Tibial nerve (tissue), 4 donors: ENCODE results near the gene ZDHHC24. TPM values are rescaled to one million over a fixed set of nuclear protein-coding genes. Genes with fewer than 3 reads are reported as not detected.

Source experiments
- DNase-seq, 2 donors: peaks; one replicate each; pipeline ENCODE4 v3.0.0-alpha.2; 2019; ENCODE audit warnings: low spot score in 2 of 2
- H3K27ac ChIP-seq, 4 donors: fragments of 200-600 bp; sonication (generic) in 3 of 4; one replicate each; pipeline ENCODE4 v1.5.1; 2017 to 2019; ENCODE audit warnings: mild to moderate bottlenecking in 1 of 4
- H3K27me3 ChIP-seq, 2 donors: fragments of 200-600 bp; sonication (generic) in 1 of 2; one replicate each; pipeline versions ENCODE4 v1.5.1 to v1.6.0; 2017 to 2019
- H3K36me3 ChIP-seq, 3 donors: fragments of 200-600 bp; sonication (generic); one replicate each; pipeline ENCODE4 v1.5.1; 2018 to 2019
- H3K4me1 ChIP-seq, 4 donors: fragments of 200-600 bp; sonication (generic) in 3 of 4; one replicate each; pipeline ENCODE4 v1.5.1; 2017 to 2019
- H3K4me3 ChIP-seq, 4 donors: fragments of 200-600 bp; sonication (generic) in 3 of 4; one replicate each; pipeline ENCODE4 v1.5.1; 2017 to 2019; ENCODE audit warnings: mild to moderate bottlenecking in 1 of 4, moderate library complexity in 1 of 4
- H3K9me3 ChIP-seq, 4 donors: fragments of 200-600 bp; sonication (generic) in 3 of 4; one replicate each; pipeline ENCODE4 v1.5.1; 2017 to 2019
- CTCF ChIP-seq, 5 experiments: fragments of 200-600 bp in 3 of 5; fragments of 450-650 bp in 2 of 5; sonication (generic) in 3 of 5; IDR thresholded peaks; one replicate each; pipeline ENCODE4 v1.5.1; 2016 to 2019; ENCODE audit warnings: antibody characterized with exemption in 5 of 5, mild to moderate bottlenecking in 3 of 5, moderate library complexity in 2 of 5
- EP300 ChIP-seq, 2 donors: sonication (generic); formaldehyde crosslinking; IDR thresholded peaks; one replicate each; pipeline ENCODE4 v1.6.1; 2017; ENCODE audit warnings: antibody characterized with exemption in 2 of 2, mild to moderate bottlenecking in 1 of 2
- POLR2A ChIP-seq, 2 donors: fragments of 450-650 bp; IDR thresholded peaks; one replicate each; pipeline ENCODE4 v1.6.1; 2017; ENCODE audit warnings: antibody characterized with exemption in 2 of 2, mild to moderate bottlenecking in 2 of 2, moderate library complexity in 2 of 2
- WGBS, 2 donors: methylation state at CpG; one replicate each; pipeline ENCODE4 v1.1.5; 2018; 5-methylcytosine and 5-hydroxymethylcytosine counted together
- total RNA-seq, 4 donors: library from RNA; depleted of rRNA; stranded (reverse); fragments of >200 nt; gene quantifications; one replicate each; pipeline ENCODE4 v1.1.0, GENCODE V29; 2016

The ZDHHC24 gene
- total RNA-seq, 4 donors from 2014 or later = 15.3 to 17.7 (median 16.6) TPM

- H3K27ac ChIP-seq = no peak overlapping the region
- DNase-seq = no peak
- TF ChIP-seq CTCF (IDR thresholded peaks at IDR 0.05) (no peak), POLR2A (IDR thresholded peaks at IDR 0.05) (no peak), EP300 (IDR thresholded peaks at IDR 0.05) (no peak)
- no peaks in the 10 kb centered on the region for H3K27me3 ChIP-seq
- peaks cover 1 to 28% (median 9%) of the 10 kb centered on the region in 4 donors for H3K4me1 ChIP-seq
- peaks cover 0 to 84% (median 0%) of the 10 kb centered on the region in 3 donors for H3K36me3 ChIP-seq
- no peak overlapping the region for H3K4me3 ChIP-seq
- H3K9me3 ChIP-seq = no peaks in the 10 kb centered on the region
- 84 to 91% methylated on average over 10 of the region's 10 CpGs for WGBS, 2 donors
Measured at GRCh38 chr11:66539870-66540213, 6.0 kb downstream of the ZDHHC24 start.

- DNase-seq = no peak
- WGBS, 2 donors = 68 to 73% methylated on average over 14 to 16 of the region's 16 CpGs
- no peak overlapping the region for H3K27ac ChIP-seq
- no peak overlapping the region for H3K4me3 ChIP-seq
- no peak for TF ChIP-seq EP300 (IDR thresholded peaks at IDR 0.05)
- no peak for TF ChIP-seq CTCF (IDR thresholded peaks at IDR 0.05)
- TF ChIP-seq POLR2A (IDR thresholded peaks at IDR 0.05) = no peak
- peaks cover 0 to 23% (median 6%) of the 10 kb centered on the region in 4 donors for H3K4me1 ChIP-seq
- peaks cover 0 to 89% (median 0%) of the 10 kb centered on the region in 3 donors for H3K36me3 ChIP-seq
- H3K27me3 ChIP-seq = no peaks in the 10 kb centered on the region
- H3K9me3 ChIP-seq = no peaks in the 10 kb centered on the region
Measured at GRCh38 chr11:66539170-66539869, 6.5 kb downstream of the ZDHHC24 start.

DNA sequence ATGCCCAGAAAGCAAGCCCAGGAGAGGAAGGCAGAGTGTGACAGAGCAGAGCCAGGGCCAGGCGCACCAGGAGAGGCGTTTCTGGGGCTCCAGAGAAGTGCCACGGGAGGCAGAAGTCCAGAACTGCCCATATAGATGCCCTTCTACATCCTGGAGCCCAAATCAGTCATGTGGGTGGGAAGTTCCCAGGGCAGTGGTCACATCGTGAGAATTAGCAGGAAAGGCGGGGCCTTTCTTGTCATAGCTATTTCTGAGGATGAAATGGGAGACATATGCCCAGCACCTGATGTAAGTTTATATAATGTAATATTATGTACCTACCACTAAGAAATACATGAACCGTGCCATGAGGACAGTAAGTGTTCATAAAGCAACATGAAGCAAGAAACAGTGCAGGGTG lies 13.1 kb downstream of the ZDHHC24 start:
- DNase-seq = no peak
- Histone ChIP-seq H3K27ac (no peak overlapping the region), H3K9me3 (no peaks in the 10 kb centered on the region), H3K27me3 (no peaks in the 10 kb centered on the region), H3K36me3 (peaks cover 0 to 99% (median 0%) of the 10 kb centered on the region in 3 donors), H3K4me1 (no peaks in the 10 kb centered on the region), H3K4me3 (no peak overlapping the region)
- WGBS, 2 donors = 77 to 82% methylated on average over 6 of the region's 6 CpGs
- no peak for TF ChIP-seq POLR2A (IDR thresholded peaks at IDR 0.05)
- TF ChIP-seq EP300 (IDR thresholded peaks at IDR 0.05) = no peak
- no peak for TF ChIP-seq CTCF (IDR thresholded peaks at IDR 0.05)

- Histone ChIP-seq H3K27ac (no peak overlapping the region), H3K4me1 (no peaks in the 10 kb centered on the region), H3K4me3 (no peak overlapping the region), H3K36me3 (peaks cover 0 to 99% (median 0%) of the 10 kb centered on the region in 3 donors), H3K9me3 (no peaks in the 10 kb centered on the region), H3K27me3 (no peaks in the 10 kb centered on the region)
- whole genome bisulfite sequencing, 2 donors = 88 to 93% methylated on average over 11 of the region's 11 CpGs
- TF ChIP-seq CTCF (IDR thresholded peaks at IDR 0.05) (no peak), POLR2A (IDR thresholded peaks at IDR 0.05) (no peak), EP300 (IDR thresholded peaks at IDR 0.05) (no peak)
- no peak for DNase-seq
Measured at GRCh38 chr11:66531841-66532240, 14.0 kb downstream of the ZDHHC24 start.

GRCh38 chr11:66530927-66531709 lies 14.7 kb downstream of the ZDHHC24 start:
- Histone ChIP-seq H3K9me3 (no peaks in the 10 kb centered on the region), H3K27ac (no peak overlapping the region), H3K4me1 (no peaks in the 10 kb centered on the region), H3K27me3 (no peaks in the 10 kb centered on the region), H3K4me3 (no peak overlapping the region), H3K36me3 (peaks cover 0 to 99% (median 0%) of the 10 kb centered on the region in 3 donors)
- 84 to 92% methylated on average over 6 to 10 of the region's 10 CpGs for WGBS, 2 donors
- DNase-seq = no peak
- TF ChIP-seq EP300 (IDR thresholded peaks at IDR 0.05) (no peak), POLR2A (IDR thresholded peaks at IDR 0.05) (no peak), CTCF (IDR thresholded peaks at IDR 0.05) (no peak)
